Measurements from ENCODE around the gene SBNO1.
A peak's percentile ranks its signal among the peaks of the same experiment; 100 is the strongest.

The SBNO1 gene

DNA sequence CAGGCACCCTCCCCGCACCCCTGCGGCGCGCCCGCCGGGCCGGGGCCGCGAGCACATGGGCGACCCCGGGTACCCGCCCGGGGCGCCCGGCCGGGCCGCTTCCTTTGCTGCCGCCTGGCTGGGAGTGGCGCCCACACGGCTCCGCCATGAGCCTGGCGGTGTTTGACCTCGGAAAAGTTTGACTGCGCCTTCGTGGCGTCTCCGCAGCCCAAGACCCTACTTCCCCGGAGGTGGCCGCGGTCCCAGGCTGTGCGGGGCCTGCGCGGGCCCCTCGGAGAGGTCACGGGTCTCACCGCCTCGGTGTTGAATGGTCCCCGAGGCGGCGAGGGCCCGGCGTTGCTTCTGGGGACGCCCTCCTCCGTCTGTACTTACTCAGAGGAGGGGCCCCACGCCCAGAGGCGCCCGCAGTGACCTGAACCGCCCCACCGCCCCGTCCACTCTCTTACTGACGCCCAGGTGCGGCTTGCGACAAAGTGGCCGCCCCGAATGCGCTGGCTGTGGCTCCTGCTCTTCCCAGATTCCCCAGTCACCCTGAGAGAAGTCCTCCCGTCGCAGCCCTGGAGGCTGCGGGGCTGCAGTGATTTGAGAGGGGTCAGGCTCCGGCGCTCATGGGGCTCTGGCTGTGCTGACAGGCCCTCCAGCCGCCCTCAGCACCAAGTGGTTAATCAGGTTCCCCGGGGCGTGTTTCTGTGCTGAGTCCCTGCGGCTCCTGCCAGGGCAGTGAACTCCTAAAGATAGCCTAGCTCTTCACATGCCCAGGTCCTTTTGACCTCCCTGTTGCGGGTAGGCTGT is 25.1 kb upstream of the SBNO1 start:
- Histone ChIP-seq H3K4me2 (ENCODE audit: low read depth, low read length, poor library complexity, severe bottlenecking) (peak overlapping the region; percentile 54), H4K20me1 (ENCODE audit: low read depth, low read length) (no peaks in the 10 kb centered on the region)

DNA sequence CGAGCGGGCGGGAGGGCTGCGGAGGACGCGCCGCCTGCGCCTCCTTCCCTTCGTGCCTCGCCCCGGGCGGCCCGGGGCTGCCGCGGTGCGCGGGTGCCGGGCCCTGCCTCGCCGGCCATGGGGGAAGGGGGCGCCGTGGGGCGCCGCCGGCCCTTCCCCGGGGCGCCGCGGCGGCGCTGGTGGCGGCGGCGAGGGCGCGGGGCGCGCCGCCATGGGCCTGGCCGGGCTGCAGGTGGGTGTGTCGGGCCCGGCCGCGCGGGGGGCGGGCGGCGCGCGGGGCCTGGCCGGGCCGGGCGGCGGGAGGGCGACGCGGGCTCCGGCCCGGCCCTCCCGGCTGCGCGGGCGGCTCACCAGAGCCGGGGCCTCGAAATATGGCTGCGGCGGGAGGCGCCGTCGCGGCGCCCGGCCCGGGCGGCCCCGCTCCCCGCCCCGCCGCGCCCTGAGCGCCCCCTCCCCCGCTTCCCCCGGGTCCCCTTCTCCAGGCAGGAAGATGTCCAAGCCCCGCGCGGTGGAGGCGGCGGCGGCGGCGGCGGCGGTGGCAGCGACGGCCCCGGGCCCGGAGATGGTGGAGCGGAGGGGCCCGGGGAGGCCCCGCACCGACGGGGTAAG is 24.4 kb upstream of the SBNO1 start:
- Histone ChIP-seq H3K27ac (ENCODE audit: low read depth, low read length) (peak overlapping the region; percentile 56), H3K9me3 (ENCODE audit: insufficient read depth, low read length) (no peaks in the 10 kb centered on the region), H3K9me2 (replicated peaks; ENCODE audit: insufficient read depth, low read length) (no peaks in the 10 kb centered on the region), H3K4me2 (ENCODE audit: low read depth, low read length, poor library complexity, severe bottlenecking) (peak overlapping the region; percentile 54), H3K36me3 (ENCODE audit: low read length) (0 out of 2 replicates have a peak, but pooled peaks cover 4% of the 10 kb centered on the region), H3K79me2 (ENCODE audit: insufficient read depth, low read length) (peaks cover 12% of the 10 kb centered on the region), H2AFZ (ENCODE audit: low read depth, low read length, severe bottlenecking) (no peak overlapping the region), H3K27me3 (ENCODE audit: low read length) (no peaks in the 10 kb centered on the region), H3F3A (ENCODE audit: insufficient read depth) (peaks cover 13% of the 10 kb centered on the region), H4K20me1 (ENCODE audit: low read depth, low read length) (no peaks in the 10 kb centered on the region), H3K9ac (ENCODE audit: low read length) (peak overlapping the region; percentile 65), H3K4me3 (ENCODE audit: insufficient read depth, low read length, poor library complexity, severe bottlenecking) (peak overlapping the region; percentile 58)
- TF ChIP-seq, protein P1, sequence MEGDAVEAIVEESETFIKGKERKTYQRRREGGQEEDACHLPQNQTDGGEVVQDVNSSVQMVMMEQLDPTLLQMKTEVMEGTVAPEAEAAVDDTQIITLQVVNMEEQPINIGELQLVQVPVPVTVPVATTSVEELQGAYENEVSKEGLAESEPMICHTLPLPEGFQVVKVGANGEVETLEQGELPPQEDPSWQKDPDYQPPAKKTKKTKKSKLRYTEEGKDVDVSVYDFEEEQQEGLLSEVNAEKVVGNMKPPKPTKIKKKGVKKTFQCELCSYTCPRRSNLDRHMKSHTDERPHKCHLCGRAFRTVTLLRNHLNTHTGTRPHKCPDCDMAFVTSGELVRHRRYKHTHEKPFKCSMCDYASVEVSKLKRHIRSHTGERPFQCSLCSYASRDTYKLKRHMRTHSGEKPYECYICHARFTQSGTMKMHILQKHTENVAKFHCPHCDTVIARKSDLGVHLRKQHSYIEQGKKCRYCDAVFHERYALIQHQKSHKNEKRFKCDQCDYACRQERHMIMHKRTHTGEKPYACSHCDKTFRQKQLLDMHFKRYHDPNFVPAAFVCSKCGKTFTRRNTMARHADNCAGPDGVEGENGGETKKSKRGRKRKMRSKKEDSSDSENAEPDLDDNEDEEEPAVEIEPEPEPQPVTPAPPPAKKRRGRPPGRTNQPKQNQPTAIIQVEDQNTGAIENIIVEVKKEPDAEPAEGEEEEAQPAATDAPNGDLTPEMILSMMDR (IDR thresholded peaks at IDR 0.05; ENCODE audit: insufficient read depth, low read length, poor library complexity, severe bottlenecking): no peak
- TF ChIP-seq EZH2phosphoT487 (conservative IDR thresholded peaks at IDR 0.05; ENCODE audit: low read length): no peak

More for the DNA sequence above, 25.1 kb upstream of the SBNO1 start:
- H3K9ac ChIP-seq (ENCODE audit: low read length): peak overlapping the region; percentile 65
- peak overlapping the region; percentile 7 for H2AFZ ChIP-seq (ENCODE audit: low read depth, low read length, severe bottlenecking)
- H3K79me2 ChIP-seq (ENCODE audit: insufficient read depth, low read length): peaks cover 12% of the 10 kb centered on the region
- TF ChIP-seq, protein P1 (IDR thresholded peaks at IDR 0.05; ENCODE audit: insufficient read depth, low read length, poor library complexity, severe bottlenecking): no peak
- no peak for TF ChIP-seq EZH2phosphoT487 (conservative IDR thresholded peaks at IDR 0.05; ENCODE audit: low read length)
- no peaks in the 10 kb centered on the region for H3K9me3 ChIP-seq (ENCODE audit: insufficient read depth, low read length)
- 0 out of 2 replicates have a peak, but pooled peaks cover 4% of the 10 kb centered on the region for H3K36me3 ChIP-seq (ENCODE audit: low read length)
- H3F3A ChIP-seq (ENCODE audit: insufficient read depth): peaks cover 13% of the 10 kb centered on the region
- H3K27ac ChIP-seq (ENCODE audit: low read depth, low read length): peak overlapping the region; percentile 56
- peak overlapping the region; percentile 58 for H3K4me3 ChIP-seq (ENCODE audit: insufficient read depth, low read length, poor library complexity, severe bottlenecking)
- no peaks in the 10 kb centered on the region for H3K27me3 ChIP-seq (ENCODE audit: low read length)
- no peaks in the 10 kb centered on the region for H3K9me2 ChIP-seq (replicated peaks; ENCODE audit: insufficient read depth, low read length)

DNA sequence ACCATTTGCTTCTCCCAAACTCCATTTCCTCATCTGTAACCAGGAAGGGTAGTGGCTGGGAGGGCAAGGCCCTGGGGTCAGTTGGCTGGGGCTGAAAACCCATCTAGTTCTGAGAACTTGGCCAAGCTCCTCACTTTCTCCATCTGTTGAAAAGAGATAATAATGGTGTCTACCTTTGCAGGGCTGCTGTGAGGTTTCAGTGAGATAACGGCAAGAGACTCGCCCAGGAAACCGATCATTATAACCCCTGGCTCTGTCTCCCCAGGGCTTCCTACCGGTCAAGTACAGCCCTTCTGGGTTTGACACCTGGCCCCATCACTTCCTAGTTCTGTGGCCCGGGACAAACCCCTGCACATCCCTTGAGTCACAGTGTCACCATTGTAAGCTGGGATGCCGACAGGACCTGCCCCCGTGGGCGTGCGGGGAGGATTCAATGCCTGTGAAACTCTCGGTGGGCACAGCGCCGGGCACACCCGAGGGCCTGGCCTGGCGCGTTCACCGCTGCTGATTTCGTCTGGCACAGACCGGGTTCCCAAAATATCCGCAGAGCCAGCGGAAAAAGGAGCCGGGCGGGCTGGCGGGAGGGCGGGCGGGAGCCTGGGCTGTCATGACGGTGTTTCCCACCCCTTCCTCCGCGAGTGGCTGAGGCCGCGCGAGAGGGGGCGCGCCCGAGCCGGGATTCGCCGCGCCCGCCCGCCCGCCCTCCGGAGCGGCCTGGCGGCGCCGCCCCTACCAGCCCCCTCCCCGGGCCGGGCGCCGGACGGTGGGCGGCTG is 23.7 kb upstream of the SBNO1 start:
- Histone ChIP-seq H3K36me3 (ENCODE audit: low read length) (0 out of 2 replicates have a peak, but pooled peaks cover 4% of the 10 kb centered on the region), H3K9me3 (ENCODE audit: insufficient read depth, low read length) (no peaks in the 10 kb centered on the region), H4K20me1 (ENCODE audit: low read depth, low read length) (no peaks in the 10 kb centered on the region), H3K4me2 (ENCODE audit: low read depth, low read length, poor library complexity, severe bottlenecking) (peak overlapping the region; percentile 82), H2AFZ (ENCODE audit: low read depth, low read length, severe bottlenecking) (peak overlapping the region; percentile 54), H3K79me2 (ENCODE audit: insufficient read depth, low read length) (peaks cover 12% of the 10 kb centered on the region), H3K4me3 (ENCODE audit: insufficient read depth, low read length, poor library complexity, severe bottlenecking) (peak overlapping the region; percentile 71), H3K27me3 (ENCODE audit: low read length) (no peaks in the 10 kb centered on the region), H3K27ac (ENCODE audit: low read depth, low read length) (peak overlapping the region; percentile 57), H3K9ac (ENCODE audit: low read length) (peak overlapping the region; percentile 76), H3F3A (ENCODE audit: insufficient read depth) (peaks cover 13% of the 10 kb centered on the region), H3K9me2 (replicated peaks; ENCODE audit: insufficient read depth, low read length) (no peaks in the 10 kb centered on the region)
- TF ChIP-seq, protein P1 (IDR thresholded peaks at IDR 0.05; ENCODE audit: insufficient read depth, low read length, poor library complexity, severe bottlenecking): no peak
- no peak for TF ChIP-seq EZH2phosphoT487 (conservative IDR thresholded peaks at IDR 0.05; ENCODE audit: low read length)
